ENCODE results near the gene KIF20A. TPM values are rescaled to one million over a fixed set of nuclear protein-coding genes. Genes with fewer than 3 reads are reported as not detected.

Gene KIF20A
- total RNA-seq, 1 donor: 7.2 TPM

- no peak for TF ChIP-seq CTCF (IDR thresholded peaks at IDR 0.05; ENCODE audit: extremely low read depth, low read depth, low read length)
- Histone ChIP-seq H4K20me1 (ENCODE audit: insufficient read depth, low read length) (peaks cover 6% of the 10 kb centered on the region), H3K36me3 (ENCODE audit: insufficient read depth, low read length) (peaks cover 92% of the 10 kb centered on the region), H3K9me3 (ENCODE audit: low read depth, low read length) (no peaks in the 10 kb centered on the region), H3K4me2 (ENCODE audit: insufficient read depth, low read length) (no peak overlapping the region), H3K79me2 (ENCODE audit: insufficient read depth, low read length) (peaks cover 17% of the 10 kb centered on the region), H2AFZ (ENCODE audit: low read length) (no peak overlapping the region), H3K4me1 (ENCODE audit: insufficient read depth, low read length) (no peaks in the 10 kb centered on the region), H3K4me3 (ENCODE audit: insufficient read depth, low read length) (no peak overlapping the region), H3K27ac (ENCODE audit: low read depth, low read length) (no peak overlapping the region), H3K27me3 (ENCODE audit: insufficient read depth, low read length) (no peaks in the 10 kb centered on the region)
- no peak for DNase-seq (ENCODE audit: insufficient read length, low spot score, missing footprints)
Observed at GRCh38 chr5:138170299-138170698, 8.6 kb upstream of the KIF20A start.

GRCh38 chr5:138177941-138178515 is 884 bp upstream of the KIF20A start:
- DNase-seq (ENCODE audit: insufficient read length, low spot score, missing footprints): no peak
- Histone ChIP-seq H3K27me3 (ENCODE audit: insufficient read depth, low read length) (no peaks in the 10 kb centered on the region), H3K4me3 (ENCODE audit: insufficient read depth, low read length) (peak overlapping the region; percentile 80), H2AFZ (ENCODE audit: low read length) (peak overlapping the region; percentile 98), H4K20me1 (ENCODE audit: insufficient read depth, low read length) (peaks cover 10% of the 10 kb centered on the region), H3K4me1 (ENCODE audit: insufficient read depth, low read length) (peaks cover 24% of the 10 kb centered on the region), H3K9me3 (ENCODE audit: low read depth, low read length) (no peaks in the 10 kb centered on the region), H3K79me2 (ENCODE audit: insufficient read depth, low read length) (peaks cover 70% of the 10 kb centered on the region), H3K4me2 (ENCODE audit: insufficient read depth, low read length) (peak overlapping the region; percentile 94), H3K27ac (ENCODE audit: low read depth, low read length) (peak overlapping the region; percentile 89), H3K36me3 (ENCODE audit: insufficient read depth, low read length) (peaks cover 58% of the 10 kb centered on the region)
- TF ChIP-seq CTCF (IDR thresholded peaks at IDR 0.05; ENCODE audit: extremely low read depth, low read depth, low read length): no peak

DNA sequence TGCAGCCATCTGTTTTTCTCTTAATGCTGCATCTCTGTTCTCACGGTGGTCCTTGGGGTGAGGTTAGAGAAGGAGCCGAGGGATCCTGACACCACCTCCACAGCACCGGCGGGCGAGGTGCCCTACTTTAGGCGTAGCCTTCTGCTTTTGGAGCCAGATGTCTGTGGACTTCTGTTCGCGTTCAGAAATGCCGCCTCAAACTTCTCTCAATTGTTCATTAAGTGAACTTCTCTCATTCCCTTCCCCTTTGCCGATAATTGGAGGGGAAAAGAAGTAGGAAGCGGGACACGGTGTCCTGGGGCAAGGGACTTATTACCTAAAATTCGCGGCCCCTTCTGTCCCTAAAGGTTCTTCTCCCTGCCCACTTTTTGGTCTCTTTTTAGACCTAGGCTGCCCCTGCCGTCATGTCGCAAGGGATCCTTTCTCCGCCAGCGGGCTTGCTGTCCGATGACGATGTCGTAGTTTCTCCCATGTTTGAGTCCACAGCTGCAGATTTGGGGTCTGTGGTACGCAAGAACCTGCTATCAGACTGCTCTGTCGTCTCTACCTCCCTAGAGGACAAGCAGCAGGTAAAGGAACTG is 455 bp downstream of the KIF20A start:
- Histone ChIP-seq H3K79me2 (ENCODE audit: insufficient read depth, low read length) (peaks cover 61% of the 10 kb centered on the region), H4K20me1 (ENCODE audit: insufficient read depth, low read length) (peaks cover 5% of the 10 kb centered on the region), H3K27me3 (ENCODE audit: insufficient read depth, low read length) (no peaks in the 10 kb centered on the region), H3K4me2 (ENCODE audit: insufficient read depth, low read length) (peak overlapping the region; percentile 94), H3K4me1 (ENCODE audit: insufficient read depth, low read length) (peaks cover 24% of the 10 kb centered on the region), H2AFZ (ENCODE audit: low read length) (peak overlapping the region; percentile 85), H3K27ac (ENCODE audit: low read depth, low read length) (peak overlapping the region; percentile 40), H3K4me3 (ENCODE audit: insufficient read depth, low read length) (peak overlapping the region; percentile 80), H3K36me3 (ENCODE audit: insufficient read depth, low read length) (peaks cover 58% of the 10 kb centered on the region), H3K9me3 (ENCODE audit: low read depth, low read length) (no peaks in the 10 kb centered on the region)
- no peak for TF ChIP-seq CTCF (IDR thresholded peaks at IDR 0.05; ENCODE audit: extremely low read depth, low read depth, low read length)
- DNase-seq (ENCODE audit: insufficient read length, low spot score, missing footprints): no peak

- no peaks in the 10 kb centered on the region for H3K9me3 ChIP-seq (ENCODE audit: low read depth, low read length)
- peak overlapping the region; percentile 40 for H3K27ac ChIP-seq (ENCODE audit: low read depth, low read length)
- peak overlapping the region; percentile 80 for H3K4me3 ChIP-seq (ENCODE audit: insufficient read depth, low read length)
- TF ChIP-seq CTCF (IDR thresholded peaks at IDR 0.05; ENCODE audit: extremely low read depth, low read depth, low read length): peak; percentile 60
- H3K79me2 ChIP-seq (ENCODE audit: insufficient read depth, low read length): peaks cover 53% of the 10 kb centered on the region
- DNase-seq (ENCODE audit: insufficient read length, low spot score, missing footprints): peak; percentile 77
- no peaks in the 10 kb centered on the region for H3K27me3 ChIP-seq (ENCODE audit: insufficient read depth, low read length)
- peaks cover 6% of the 10 kb centered on the region for H4K20me1 ChIP-seq (ENCODE audit: insufficient read depth, low read length)
- no peak overlapping the region for H2AFZ ChIP-seq (ENCODE audit: low read length)
- peak overlapping the region; percentile 94 for H3K4me2 ChIP-seq (ENCODE audit: insufficient read depth, low read length)
- peaks cover 24% of the 10 kb centered on the region for H3K4me1 ChIP-seq (ENCODE audit: insufficient read depth, low read length)
- H3K36me3 ChIP-seq (ENCODE audit: insufficient read depth, low read length): peaks cover 59% of the 10 kb centered on the region
Observed at GRCh38 chr5:138180183-138180782, 1.4 kb downstream of the KIF20A start.

Data from osteoblast (primary cell).